ENCODE data around the gene C1R. TPM values are rescaled to one million over a fixed set of nuclear protein-coding genes. Genes with fewer than 3 reads are reported as not detected.

The C1R gene
- total RNA-seq = 1 to 10 TPM in 1 of 2 experiments, under 1 TPM in 1; 0.84 to 1.2 TPM

- POLR2A ChIA-PET = no interaction called here
Measured at GRCh38 chr12:7092229-7092985, at the start of gene C1R. Gene C1R (minus strand): TSS chr12:7092445. CDS start chr12:7092388, 57 bp downstream.

GRCh38 chr12:7141351-7142005, 49.2 kb upstream of the C1R start:
- ChIA-PET CTCF (interaction anchor here (0.7 to 1.5 kb wide), 8 partner anchors 22 to 1895 kb away, joined by 3 to 5 read pairs (median 4); partner anchors contain the start of genes C1RL and PEX5), POLR2A (no interaction called here)

More at GRCh38 chr12:7092229-7092985, at the start of gene C1R:
- CTCF ChIA-PET = interaction anchor here (0.8 to 1.6 kb wide), 8 partner anchors 10 to 141 kb away, joined by 3 to 10 read pairs (median 4); partner anchors contain the start of genes C1RL and PTPN6

- CTCF ChIA-PET = no interaction called here
- POLR2A ChIA-PET = no interaction called here
Measured at GRCh38 chr12:7139200-7139599, 47.0 kb upstream of the C1R start.

- CTCF ChIA-PET = no interaction called here
- POLR2A ChIA-PET = no interaction called here
Measured at GRCh38 chr12:7137908-7138307, 45.7 kb upstream of the C1R start.

- POLR2A ChIA-PET = no interaction called here
- CTCF ChIA-PET = no interaction called here
Measured at GRCh38 chr12:7136676-7137075, 44.4 kb upstream of the C1R start.

GRCh38 chr12:7136071-7136470, 43.8 kb upstream of the C1R start:
- POLR2A ChIA-PET = no interaction called here
- CTCF ChIA-PET = interaction anchor here (1.0 kb wide), 1 partner anchor 9 kb away, joined by 3 read pairs; no protein-coding TSS in a partner anchor

- CTCF ChIA-PET = interaction anchor here (0.6 to 1.3 kb wide), 3 partner anchors 10 to 1488 kb away, joined by 3 read pairs; partner anchors contain the start of gene C1RL
- POLR2A ChIA-PET = no interaction called here
Measured at GRCh38 chr12:7134396-7135166, 42.3 kb upstream of the C1R start.

- CTCF ChIA-PET = interaction anchor here (2.2 kb wide), 1 partner anchor 19 kb away, joined by 11 read pairs; no protein-coding TSS in a partner anchor
- POLR2A ChIA-PET = no interaction called here
Measured at GRCh38 chr12:7131502-7131866, 39.2 kb upstream of the C1R start.

- CTCF ChIA-PET = interaction anchor here (2.2 kb wide), 1 partner anchor 18 kb away, joined by 11 read pairs; no protein-coding TSS in a partner anchor
- POLR2A ChIA-PET = interaction anchor here (1.1 kb wide), 1 partner anchor 161 kb away, joined by 3 read pairs; the partner anchor contains the start of genes EMG1 and PHB2
Measured at GRCh38 chr12:7130701-7131501, 38.7 kb upstream of the C1R start.

- CTCF ChIA-PET = interaction anchor here (1.2 to 2.2 kb wide), 2 partner anchors 15 to 17 kb away, joined by 3 to 11 read pairs; no protein-coding TSS in a partner anchor
- POLR2A ChIA-PET = interaction anchor here (0.7 to 1.1 kb wide), 2 partner anchors 160 to 666 kb away, joined by 3 read pairs; partner anchors contain the start of genes EMG1 and PHB2
Measured at GRCh38 chr12:7129872-7130691, 37.8 kb upstream of the C1R start, which contains the start of gene CLSTN3. Gene CLSTN3 (plus strand): TSS chr12:7130371. CDS start chr12:7130649, 278 bp downstream.

GRCh38 chr12:7129287-7129871, 37.1 kb upstream of the C1R start:
- POLR2A ChIA-PET = interaction anchor here (0.7 kb wide), 1 partner anchor 666 kb away, joined by 3 read pairs; no protein-coding TSS in a partner anchor
- CTCF ChIA-PET = interaction anchor here (1.2 kb wide), 1 partner anchor 16 kb away, joined by 3 read pairs; no protein-coding TSS in a partner anchor

- CTCF ChIA-PET = interaction anchor here (1.2 kb wide), 1 partner anchor 16 kb away, joined by 3 read pairs; no protein-coding TSS in a partner anchor
- POLR2A ChIA-PET = no interaction called here
Measured at GRCh38 chr12:7128681-7129286, 36.5 kb upstream of the C1R start, which contains the start of gene RBP5. Gene RBP5 (minus strand): TSS chr12:7128889. CDS start chr12:7128775, 114 bp downstream.

GRCh38 chr12:7127916-7128626, 35.8 kb upstream of the C1R start:
- ChIA-PET CTCF (interaction anchor here (0.6 kb wide), 1 partner anchor 18 kb away, joined by 3 read pairs; no protein-coding TSS in a partner anchor), POLR2A (no interaction called here)

GRCh38 chr12:7125632-7126227, 33.5 kb upstream of the C1R start:
- POLR2A ChIA-PET = no interaction called here

GRCh38 chr12:7123806-7124522, 31.7 kb upstream of the C1R start:
- POLR2A ChIA-PET = no interaction called here
- CTCF ChIA-PET = interaction anchor here (1.5 kb wide), 1 partner anchor 21 kb away, joined by 3 read pairs; no protein-coding TSS in a partner anchor

More at GRCh38 chr12:7125632-7126227, 33.5 kb upstream of the C1R start:
- CTCF ChIA-PET = interaction anchor here (1.3 to 1.5 kb wide), 2 partner anchors 19 to 109 kb away, joined by 3 read pairs; no protein-coding TSS in a partner anchor
